MM.1S (cell line): ENCODE data around the gene WDR6.

Experiments
- DNase-seq: peaks from one replicate; pipeline ENCODE4 v3.0.0-alpha.2; 2015
- H2AFZ ChIP-seq: fragments of 300-600 bp; sonication (generic); 2 replicates; pipeline ENCODE4 v1.6.0; 2016; ENCODE audit warnings: antibody characterized with exemption, low read length
- H3F3A ChIP-seq: fragments of 300-600 bp; sonication (generic); 2 replicates; pipeline ENCODE4 v1.6.1; 2016; ENCODE audit warnings: mild to moderate bottlenecking, antibody characterized with exemption, low read length, moderate library complexity, mixed read lengths; ENCODE audit not compliant: insufficient read depth
- H3K27ac ChIP-seq: fragments of 300-600 bp; sonication (generic); 2 replicates; pipeline ENCODE4 v1.5.1; 2016; ENCODE audit warnings: mild to moderate bottlenecking, low read length
- H3K27me3 ChIP-seq: fragments of 300-600 bp; sonication (generic); replicated peaks from 2 replicates; pipeline ENCODE4 v1.6.0; 2016; ENCODE audit warnings: low read length; ENCODE audit not compliant: insufficient read depth
- H3K36me3 ChIP-seq: fragments of 300-600 bp; sonication (generic); replicated peaks from 2 replicates; pipeline ENCODE4 v1.6.1; 2016; ENCODE audit warnings: mild to moderate bottlenecking, low read length, mixed read lengths; ENCODE audit not compliant: insufficient read depth
- H3K4me1 ChIP-seq: fragments of 300-600 bp; sonication (generic); 2 replicates; pipeline ENCODE4 v1.6.1; 2016; ENCODE audit warnings: low read length, mixed read lengths
- H3K4me2 ChIP-seq: fragments of 300-600 bp; sonication (generic); 2 replicates; pipeline ENCODE4 v1.6.0; 2016; ENCODE audit warnings: low read depth, low read length
- H3K4me3 ChIP-seq: fragments of 300-600 bp; sonication (generic); 2 replicates; pipeline ENCODE4 v1.5.1; 2016; ENCODE audit warnings: low read length, mixed read lengths
- H3K79me2 ChIP-seq: fragments of 300-600 bp; sonication (generic); 2 replicates; pipeline ENCODE4 v1.6.1; 2016; ENCODE audit warnings: mixed run types, low read length, mixed read lengths
- H3K9ac ChIP-seq: fragments of 300-600 bp; sonication (generic); 2 replicates; pipeline ENCODE4 v1.6.1; 2016; ENCODE audit warnings: low read length, mixed read lengths
- H3K9me2 ChIP-seq: fragments of 300-600 bp; sonication (generic); replicated peaks from 2 replicates; pipeline ENCODE4 v1.6.1; 2016; ENCODE audit warnings: mild to moderate bottlenecking, low read length, mixed read lengths; ENCODE audit not compliant: insufficient read depth
- H3K9me3 ChIP-seq: fragments of 300-600 bp; sonication (generic); replicated peaks from 2 replicates; pipeline ENCODE4 v1.6.1; 2016; ENCODE audit warnings: mild to moderate bottlenecking, low read length, mixed read lengths; ENCODE audit not compliant: insufficient read depth
- H4K20me1 ChIP-seq: fragments of 300-600 bp; sonication (generic); 2 replicates; pipeline ENCODE4 v1.6.1; 2016; ENCODE audit warnings: mild to moderate bottlenecking, low read length, moderate library complexity, mixed read lengths; ENCODE audit not compliant: insufficient read depth
- CTCF ChIP-seq: fragments of 300-600 bp; sonication (generic); IDR thresholded peaks from 2 replicates; pipeline ENCODE4 v1.5.1; 2016; ENCODE audit warnings: antibody characterized with exemption, low read length, mixed read lengths
- EZH2 ChIP-seq: fragments of 300-600 bp; sonication (generic); optimal IDR thresholded peaks from 2 replicates; pipeline ENCODE3; 2017; ENCODE audit warnings: low read depth, mild to moderate bottlenecking, antibody characterized with exemption, low read length, mixed read lengths
- EZH2phosphoT487 ChIP-seq: fragments of 300-600 bp; sonication (generic); IDR thresholded peaks from 2 replicates; pipeline ENCODE4 v1.6.1; 2018; ENCODE audit warnings: antibody characterized with exemption, low read length

Gene WDR6

GRCh38 chr3:49029563-49029884 is 22.3 kb downstream of the WDR6 start:
- H3K27ac ChIP-seq, result peak overlapping the region; percentile 61; the same call in 1 of the 2 replicates

GRCh38 chr3:49030321-49030720 is 23.1 kb downstream of the WDR6 start:
- H3K9me3 ChIP-seq, result no peaks in the 10 kb centered on the region
- no peaks in the 10 kb centered on the region for H3K9me2 ChIP-seq
- no peaks in the 10 kb centered on the region for H3K27me3 ChIP-seq
- H2AFZ ChIP-seq, result no peak overlapping the region
- H3K9ac ChIP-seq, result no peak overlapping the region
- no peak overlapping the region for H3K4me3 ChIP-seq
- peaks cover 37% of the 10 kb centered on the region for H3F3A ChIP-seq
- TF ChIP-seq EZH2 (no peak), CTCF (no peak), EZH2phosphoT487 (no peak)
- no peak for DNase-seq
- H3K4me1 ChIP-seq, result peaks cover 28% of the 10 kb centered on the region
- H4K20me1 ChIP-seq, result no peaks in the 10 kb centered on the region
- peaks cover 9% of the 10 kb centered on the region; the same call in 1 of the 2 replicates for H3K36me3 ChIP-seq
- no peak overlapping the region for H3K27ac ChIP-seq
- peaks cover 38% of the 10 kb centered on the region for H3K79me2 ChIP-seq
- no peak overlapping the region for H3K4me2 ChIP-seq

More at GRCh38 chr3:49029563-49029884, 22.3 kb downstream of the WDR6 start:
- Histone ChIP-seq H3K36me3 (peaks cover 7% of the 10 kb centered on the region; the same call in 1 of the 2 replicates), H3K9me2 (no peaks in the 10 kb centered on the region), H3K79me2 (peaks cover 46% of the 10 kb centered on the region), H2AFZ (peak overlapping the region; percentile 21; the same call in 1 of the 2 replicates), H3K9ac (peak overlapping the region; percentile 97; the same call in 1 of the 2 replicates), H3K9me3 (no peaks in the 10 kb centered on the region), H3F3A (peaks cover 37% of the 10 kb centered on the region), H3K4me2 (peak overlapping the region; percentile 95; the same call in 1 of the 2 replicates), H3K4me1 (peaks cover 36% of the 10 kb centered on the region), H4K20me1 (no peaks in the 10 kb centered on the region), H3K4me3 (0 out of 2 replicates have a peak overlapping the region, but pooled peaks have one; percentile 84), H3K27me3 (no peaks in the 10 kb centered on the region)
- TF ChIP-seq CTCF (no peak), EZH2 (no peak), EZH2phosphoT487 (no peak)
- no peak for DNase-seq

- no peak overlapping the region for H3K4me2 ChIP-seq
- no peak for TF ChIP-seq EZH2
- no peak for TF ChIP-seq EZH2phosphoT487
- no peak for TF ChIP-seq CTCF
- peaks cover 17% of the 10 kb centered on the region for H3F3A ChIP-seq
- H3K9me2 ChIP-seq, result no peaks in the 10 kb centered on the region
- peaks cover 9% of the 10 kb centered on the region; the same call in 1 of the 2 replicates for H3K36me3 ChIP-seq
- no peak overlapping the region for H2AFZ ChIP-seq
- no peak overlapping the region for H3K9ac ChIP-seq
- H3K79me2 ChIP-seq, result peaks cover 14% of the 10 kb centered on the region
- no peak overlapping the region for H3K27ac ChIP-seq
- H3K4me3 ChIP-seq, result no peak overlapping the region
- H3K4me1 ChIP-seq, result peaks cover 6% of the 10 kb centered on the region
- H3K9me3 ChIP-seq, result no peaks in the 10 kb centered on the region
- no peaks in the 10 kb centered on the region for H3K27me3 ChIP-seq
- no peak for DNase-seq
- no peaks in the 10 kb centered on the region for H4K20me1 ChIP-seq
Observed at GRCh38 chr3:49032646-49033304, 25.6 kb downstream of the WDR6 start.
